ENCODE results near the gene SLC26A4.

SLC26A4 gene

DNA sequence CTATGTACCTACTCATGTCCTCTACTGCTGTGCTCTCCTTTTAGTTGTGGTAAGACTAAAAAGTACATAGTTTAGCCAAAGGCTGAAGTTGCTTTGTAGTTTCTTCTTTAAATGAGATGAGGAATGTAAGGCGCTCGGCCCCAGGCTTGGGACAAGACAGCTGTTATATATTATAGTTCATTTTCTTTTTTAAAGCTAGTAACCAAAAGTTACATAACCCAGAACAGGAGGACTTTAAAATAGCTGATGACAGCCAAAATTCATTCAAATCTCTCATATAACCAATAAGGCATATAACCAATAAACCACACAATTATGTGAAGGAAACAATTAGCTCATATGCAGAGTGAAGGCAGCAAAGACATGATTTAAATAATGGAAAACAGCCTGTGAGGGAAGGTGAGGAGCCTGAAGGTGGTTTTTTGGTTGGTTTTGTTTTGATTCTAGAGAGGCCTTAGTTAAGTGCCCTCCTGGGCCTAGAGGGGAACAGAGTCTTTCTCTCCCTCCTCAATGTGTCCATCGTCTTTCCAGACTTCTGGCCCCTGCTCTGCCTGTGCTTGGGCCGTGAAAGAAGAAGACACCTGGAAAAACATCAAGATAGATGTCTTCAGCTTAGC lies 35.8 kb downstream of the SLC26A4 start:
- no peak for DNase-seq (ENCODE audit: low read depth in 2 of 2)

GRCh38 chr7:107697321-107698049 lies 36.9 kb downstream of the SLC26A4 start:
- DNase-seq (ENCODE audit: low read depth in 2 of 2): no peak

GRCh38 chr7:107700570-107700969 lies 39.9 kb downstream of the SLC26A4 start:
- no peak for DNase-seq (ENCODE audit: low read depth in 2 of 2)

DNA sequence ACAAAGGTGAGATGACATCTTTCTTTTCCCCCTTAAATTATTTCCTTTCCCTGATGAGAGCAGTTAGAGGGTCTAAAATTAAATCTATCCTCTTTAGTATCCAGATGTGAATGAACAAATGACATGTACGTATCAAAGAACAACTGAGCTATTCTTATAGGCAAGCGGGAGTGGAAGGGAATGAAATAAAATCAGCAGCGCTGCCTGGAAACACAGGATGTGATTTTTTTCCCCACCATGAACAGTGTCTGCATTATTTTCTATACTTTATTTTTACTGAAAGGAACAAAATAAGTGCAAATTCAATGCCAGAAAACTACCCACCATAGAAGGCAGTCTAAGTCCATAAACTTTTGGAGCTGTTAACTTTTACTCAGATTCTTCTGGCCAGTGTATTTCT lies 40.6 kb downstream of the SLC26A4 start:
- no peak for DNase-seq (ENCODE audit: low read depth in 2 of 2)

DNA sequence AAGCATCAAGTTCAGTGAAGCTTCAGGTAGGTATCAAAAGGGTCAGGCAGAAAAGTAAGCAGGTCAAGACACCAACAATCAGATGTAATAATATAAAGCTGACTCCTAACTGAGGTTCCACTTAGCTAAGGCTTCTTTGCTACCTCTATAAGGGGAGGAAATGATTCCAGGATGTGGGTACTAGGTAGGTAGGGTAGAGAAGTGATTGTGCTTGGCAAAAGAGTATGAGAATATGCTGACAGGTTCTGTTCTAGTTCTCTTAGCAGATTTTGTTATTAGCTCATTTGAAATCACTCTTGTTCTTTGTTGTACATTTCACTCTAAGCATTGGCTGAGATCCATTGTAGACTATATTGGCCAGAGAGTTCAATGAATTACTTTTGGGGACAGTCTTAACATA lies 42.6 kb downstream of the SLC26A4 start:
- DNase-seq (ENCODE audit: low read depth in 2 of 2): no peak

DNA sequence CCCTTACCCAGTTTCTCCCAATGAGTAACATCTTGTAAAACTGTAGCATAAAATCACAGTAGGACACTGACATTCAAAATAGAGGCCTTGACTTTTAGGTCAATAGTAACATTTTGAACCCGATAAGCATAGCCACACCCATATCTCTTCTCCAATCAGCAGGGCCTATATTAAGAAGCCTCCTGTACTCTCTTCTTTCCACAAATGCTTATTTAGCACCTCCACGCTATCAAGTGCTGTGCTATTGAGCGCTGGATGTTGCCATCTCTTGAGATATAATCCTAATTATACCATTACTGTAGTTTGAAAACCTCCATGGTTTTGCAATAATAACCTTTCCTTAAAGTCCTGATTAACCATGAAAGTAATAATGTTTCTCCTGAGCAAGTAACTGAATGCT lies 43.2 kb downstream of the SLC26A4 start:
- no peak for DNase-seq (ENCODE audit: low read depth in 2 of 2)

DNA sequence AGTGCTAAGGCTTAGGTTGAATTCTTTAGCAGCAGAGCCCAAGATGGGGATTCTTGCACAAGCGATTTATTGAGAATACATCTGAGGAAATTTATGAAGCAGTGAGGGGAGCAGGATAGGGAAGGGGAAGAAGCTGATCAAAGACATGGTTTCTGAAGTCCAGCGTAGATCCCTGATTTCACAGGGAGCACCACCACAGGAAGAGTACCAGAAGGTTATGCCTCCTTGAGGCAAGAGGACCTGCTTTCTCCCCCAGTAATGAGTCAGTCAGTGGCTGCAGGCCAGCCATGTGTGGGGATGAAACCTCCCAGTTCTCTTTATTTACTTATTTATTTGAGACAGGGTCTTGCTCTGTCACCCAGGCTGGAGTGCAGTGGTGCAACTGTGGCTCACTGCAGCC lies 48.3 kb downstream of the SLC26A4 start:
- DNase-seq (ENCODE audit: low read depth in 2 of 2): no peak

- DNase-seq (ENCODE audit: low read depth in 2 of 2): no peak
These were observed 50.7 kb downstream of the SLC26A4 start for GRCh38 chr7:107711301-107711700.

- DNase-seq (ENCODE audit: low read depth in 2 of 2): no peak
These were observed 51.4 kb downstream of the SLC26A4 start for GRCh38 chr7:107712025-107712424.

- no peak for DNase-seq (ENCODE audit: low read depth in 2 of 2)
These were observed 52.3 kb downstream of the SLC26A4 start for GRCh38 chr7:107712896-107713295.

- no peak for DNase-seq (ENCODE audit: low read depth in 2 of 2)
These were observed 54.9 kb downstream of the SLC26A4 start for GRCh38 chr7:107715531-107715930.

GRCh38 chr7:107718456-107719193 lies 58.0 kb downstream of the SLC26A4 start:
- no peak for DNase-seq (ENCODE audit: low read depth in 2 of 2)

- DNase-seq (ENCODE audit: low read depth in 2 of 2): no peak
These were observed 60.7 kb downstream of the SLC26A4 start for GRCh38 chr7:107721286-107721685.

GRCh38 chr7:107723255-107723654 lies 62.6 kb downstream of the SLC26A4 start:
- DNase-seq (ENCODE audit: low read depth in 2 of 2): no peak

- no peak for DNase-seq (ENCODE audit: low read depth in 2 of 2)
These were observed 64.6 kb downstream of the SLC26A4 start for GRCh38 chr7:107725138-107725740.

GRCh38 chr7:107726356-107727130 lies 65.9 kb downstream of the SLC26A4 start:
- no peak for DNase-seq (ENCODE audit: low read depth in 2 of 2)

DNA sequence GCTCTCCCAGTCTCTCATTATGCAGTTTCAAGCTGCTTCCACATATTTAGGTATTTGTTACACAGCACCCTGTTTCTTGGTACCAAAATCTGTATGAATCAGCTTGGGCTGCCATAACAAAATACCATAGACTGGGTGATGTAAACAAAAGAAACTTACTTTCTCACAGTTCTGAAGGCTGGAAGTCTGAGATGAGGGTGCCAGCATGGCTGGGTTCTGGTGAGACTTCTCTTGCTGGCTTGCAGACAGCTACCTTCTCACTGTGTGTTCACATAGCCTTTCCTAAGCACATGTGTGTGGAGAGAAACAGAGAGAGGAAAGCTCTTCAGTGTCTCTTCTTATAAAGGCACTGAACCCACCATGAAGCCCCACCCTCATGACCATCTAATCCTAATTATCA lies 67.6 kb downstream of the SLC26A4 start:
- DNase-seq (ENCODE audit: low read depth in 2 of 2): no peak

DNA sequence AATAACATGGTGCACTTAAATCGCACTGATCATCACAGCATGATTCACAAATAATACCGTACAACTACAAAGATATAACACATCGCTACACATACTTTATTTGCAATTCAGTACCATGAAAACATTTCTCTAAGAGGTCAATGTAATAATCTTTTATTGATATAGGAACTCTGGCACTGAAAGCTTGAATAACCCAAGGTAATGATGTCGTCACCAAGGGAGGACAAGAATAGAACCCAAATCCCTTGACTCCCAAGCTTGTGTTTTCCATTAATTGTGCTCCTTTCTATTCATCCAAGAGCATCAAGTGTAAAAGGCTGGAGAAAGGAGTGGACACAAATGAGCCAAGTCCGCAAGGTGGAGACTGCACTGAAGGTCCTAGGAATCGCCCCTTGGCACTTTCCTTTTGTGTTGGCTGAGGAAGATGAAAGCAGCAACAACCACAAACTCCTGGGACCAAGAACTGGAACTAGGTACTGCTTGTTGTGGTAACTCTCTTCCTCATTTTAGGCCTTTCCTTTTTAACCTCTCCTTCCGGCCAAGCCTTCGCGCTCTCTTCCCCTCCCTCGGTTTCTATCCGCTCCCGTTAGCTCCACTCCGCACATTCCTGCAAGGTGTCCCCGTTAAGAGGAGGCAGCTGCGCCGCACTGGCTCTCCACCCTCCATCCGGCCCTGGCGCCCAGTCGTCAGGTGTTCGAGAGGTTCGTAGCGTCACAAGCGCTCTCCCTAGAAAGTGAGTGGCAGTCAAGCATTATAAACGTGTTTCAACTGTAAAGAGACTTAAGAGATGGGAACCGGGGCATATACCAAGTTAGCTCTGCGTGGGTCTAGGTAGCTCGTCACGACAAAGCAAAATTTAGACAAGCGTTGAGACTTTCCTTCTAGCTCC lies 82.3 kb downstream of the SLC26A4 start:
- DNase-seq (ENCODE audit: low read depth in 2 of 2): no peak

DNA sequence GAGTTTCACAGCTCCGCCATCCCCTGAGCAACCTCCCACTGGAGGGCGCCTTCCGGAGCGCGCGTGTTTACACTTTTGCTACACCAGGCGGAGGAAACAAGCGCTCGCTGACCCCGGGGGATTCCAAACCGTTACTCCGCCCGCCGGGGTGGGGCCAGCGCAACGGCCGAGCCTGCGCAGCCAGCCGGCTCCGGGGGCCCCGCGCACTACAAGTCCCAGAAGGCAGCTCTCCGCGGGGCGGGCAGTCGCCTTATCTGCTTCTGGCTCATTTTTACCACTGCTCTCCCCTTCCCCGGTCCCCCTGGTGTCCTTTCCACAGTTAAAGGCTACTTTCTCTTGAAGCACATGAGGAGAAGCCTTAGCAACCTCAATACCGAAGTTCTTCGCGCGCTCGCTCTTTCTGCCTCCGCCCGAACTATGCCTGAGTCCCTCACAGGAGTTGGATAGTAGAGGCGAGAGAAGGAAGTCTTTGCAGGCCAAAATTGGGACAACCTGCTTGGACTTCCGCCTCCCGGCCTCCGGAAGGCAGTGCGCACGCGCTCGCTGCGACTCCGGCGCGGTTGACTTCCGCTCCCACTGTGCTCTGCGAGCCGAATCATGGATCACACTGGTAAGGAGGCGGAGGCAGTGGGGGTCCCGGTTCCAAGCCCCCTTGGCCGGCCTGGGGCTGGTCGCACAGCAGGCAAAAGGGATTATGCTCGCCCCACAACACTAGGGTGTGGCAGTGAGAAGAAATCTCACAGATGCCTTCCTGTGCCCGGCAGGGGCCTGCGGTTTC lies 83.1 kb downstream of the SLC26A4 start, which contains the start of gene CBLL1:
CBLL1 (plus strand) TSS at position 576 of the 778 bp plus-strand sequence; CDS start at position 598, 22 bp downstream.
- DNase-seq (ENCODE audit: low read depth in 2 of 2): peak; percentile 97 to 98

GRCh38 chr7:107744345-107744750 lies 83.7 kb downstream of the SLC26A4 start:
- no peak for DNase-seq (ENCODE audit: low read depth in 2 of 2)
